Activated CD8-positive, alpha-beta memory T cell treated with anti-CD3 and anti-CD28 coated beads, Interleukin-2, amount 50 U/mL, for 1 hour (primary cell): ENCODE measurements around the gene APLP2.
"Not testable (repeated sequence)": the region's sequence is repeated elsewhere in the genome, so short reads cannot be mapped to it uniquely, and the experiment has no call there.

Experiments
- DNase-seq: peaks from one replicate; pipeline ENCODE4 v3.0.0-alpha.2; 2020; ENCODE audit errors: extremely low read depth

The APLP2 gene

GRCh38 chr11:130193551-130193950, 123.9 kb downstream of the APLP2 start:
- not testable (repeated sequence) for DNase-seq
